Measurements from ENCODE around the gene ANKRD52. TPM values are rescaled to one million over a fixed set of nuclear protein-coding genes. Genes with fewer than 3 reads are reported as not detected.

ANKRD52 gene
- total and polyA plus RNA-seq, 2 of the 8 experiments (the other 6 are each of a cell fraction or from before 2014, with no cell fraction given), result 14.0 to 36.3 TPM

GRCh38 chr12:56296295-56296694 is 38.1 kb upstream of the ANKRD52 start:
- Histone ChIP-seq H3K4me3 (ENCODE audit: extremely low read depth in 1 of 4, insufficient read depth in 2 of 4, low read depth in 3 of 4, low read length in 4 of 4) (no peak overlapping the region), H2BK15ac (ENCODE audit: low read length) (no peak overlapping the region), H3K9me3 (ENCODE audit: insufficient read depth in 2 of 2, low read depth in 1 of 2, low read length in 1 of 2) (no peaks in the 10 kb centered on the region), H3K56ac (replicated peaks; ENCODE audit: insufficient read length, low read depth, low read length) (no peak overlapping the region), H3K23ac (ENCODE audit: insufficient read length) (no peak overlapping the region), H2BK12ac (ENCODE audit: low read depth, low read length) (no peak overlapping the region), H3K79me1 (ENCODE audit: low read depth, low read length) (no peaks in the 10 kb centered on the region), H4K5ac (ENCODE audit: insufficient read length, low read depth, low read length) (no peak overlapping the region), H3K14ac (ENCODE audit: insufficient read length) (no peak overlapping the region), H2BK120ac (replicated peaks; ENCODE audit: low read depth, low read length) (no peak overlapping the region), H3K4me2 (ENCODE audit: insufficient read depth in 1 of 2, low read depth in 2 of 2, low read length in 2 of 2) (no peak overlapping the region), H2BK20ac (ENCODE audit: low read length) (no peak overlapping the region), H3K27ac (ENCODE audit: low read depth, low read length) (no peak overlapping the region), H3K18ac (ENCODE audit: extremely low read depth, low read length) (no peak overlapping the region), H2BK5ac (ENCODE audit: low read depth, low read length) (no peak overlapping the region), H3K9ac (replicated peaks in 1 of 4; ENCODE audit: extremely low read depth in 1 of 4, low read depth in 3 of 4, low read length in 3 of 4) (no peak overlapping the region), H4K20me1 (replicated peaks in 1 of 2; ENCODE audit: control insufficient read depth in 1 of 2, insufficient read depth in 2 of 2, low read length in 2 of 2) (peaks cover 0 to 7% of the 10 kb centered on the region in 2 experiments), H4K91ac (replicated peaks; ENCODE audit: insufficient read length, low read length) (no peak overlapping the region), H2AK5ac (ENCODE audit: low read depth, low read length) (no peak overlapping the region), H3K23me2 (ENCODE audit: low read depth, low read length) (peaks cover 3% of the 10 kb centered on the region; the same call in 1 of the 2 replicates), H3K36me3 (ENCODE audit: control insufficient read depth in 2 of 4, insufficient read depth in 4 of 4, low read length in 3 of 4) (peaks cover 2 to 16% (median 4%) of the 10 kb centered on the region in 4 experiments; a peak in 6 of 8 replicates), H3K4ac (replicated peaks; ENCODE audit: insufficient read length, low read depth, low read length) (no peak overlapping the region), H3K79me2 (ENCODE audit: control insufficient read depth in 1 of 2, insufficient read depth in 2 of 2, low read length in 2 of 2) (peaks cover 12 to 58% of the 10 kb centered on the region in 2 experiments), H3K27me3 (replicated peaks in 1 of 4; ENCODE audit: control insufficient read depth in 3 of 4, extremely low read depth in 1 of 4, insufficient read depth in 3 of 4, low read length in 3 of 4) (no peaks in the 10 kb centered on the region), H4K8ac (ENCODE audit: extremely low read depth, insufficient read depth, low read length) (no peak overlapping the region), H2AFZ (ENCODE audit: low read length) (no peak overlapping the region), H3K4me1 (replicated peaks in 1 of 4; ENCODE audit: control insufficient read depth in 3 of 4, insufficient read depth in 4 of 4, low read length in 3 of 4) (peaks cover 0 to 9% (median 2%) of the 10 kb centered on the region in 4 experiments; a peak in 4 of 7 replicates)
- 95% methylated on average over 5 of the region's 5 CpGs; no CpG with 5 or more reads in 1 of the 2 experiments for WGBS, 2 experiments (ENCODE audit: extremely low coverage in 1 of 2, insufficient coverage in 1 of 2, insufficient read length in 1 of 2, insufficient replicate concordance in 2 of 2, low coverage in 1 of 2, low lambda C conversion rate in 2 of 2, missing lambda C conversion rate in 1 of 2)
- POLR2A ChIA-PET (ENCODE audit: partially characterized antibody), result no interaction called here
- FAIRE-seq (no peak), DNase-seq (ENCODE audit: low read depth in 1 of 2, low spot score in 2 of 2) (no peak)
- CTCF ChIA-PET (ENCODE audit: partially characterized antibody), result interaction anchor here (0.6 kb wide), 1 partner anchor 123 kb away, joined by 3 read pairs; no protein-coding TSS in a partner anchor
- TF ChIP-seq BRCA1 (IDR thresholded peaks at IDR 0.05; ENCODE audit: low read depth, low read length) (no peak), SP4 (IDR thresholded peaks at IDR 0.05; ENCODE audit: low read length) (no peak), BACH1 (IDR thresholded peaks at IDR 0.05; ENCODE audit: low read length) (no peak), KDM4A (IDR thresholded peaks at IDR 0.05; ENCODE audit: low read depth, low read length, severe bottlenecking) (no peak), MAX (IDR thresholded peaks at IDR 0.05) (no peak), ATF3 (IDR thresholded peaks at IDR 0.05; ENCODE audit: insufficient read depth, low read depth, low read length) (no peak), SP2 (IDR thresholded peaks at IDR 0.05; ENCODE audit: low read length) (no peak), TBP (IDR thresholded peaks at IDR 0.05; ENCODE audit: low read depth, low read length) (no peak), RXRA (IDR thresholded peaks at IDR 0.05; ENCODE audit: insufficient read depth, low read depth, low read length) (no peak)

All from H1 (cell line).